GM21515 (cell line): ENCODE results near the gene MCC.
A peak's percentile ranks its signal among the peaks of the same experiment; 100 is the strongest.

Source experiments
- ATAC-seq: cut with Tn5 transposase; IDR thresholded peaks from one replicate; pipeline ENCODE4 v1.9.1; 2021; ENCODE audit not compliant: unreplicated experiment

The MCC gene

GRCh38 chr5:113325054-113325453 lies 163.2 kb downstream of the MCC start:
- ATAC-seq: no peak

- ATAC-seq: no peak
Observed at GRCh38 chr5:113321276-113321675, 167.0 kb downstream of the MCC start.

GRCh38 chr5:113320273-113320780 lies 167.9 kb downstream of the MCC start:
- ATAC-seq: peak; percentile 78

- peak; percentile 3 for ATAC-seq
Observed at GRCh38 chr5:113319256-113320053, 168.8 kb downstream of the MCC start.

GRCh38 chr5:113317636-113318035 lies 170.6 kb downstream of the MCC start:
- ATAC-seq: no peak

- ATAC-seq: no peak
Observed at GRCh38 chr5:113311301-113311700, 177.0 kb downstream of the MCC start.

- no peak for ATAC-seq
Observed at GRCh38 chr5:113302120-113302519, 186.1 kb downstream of the MCC start.

GRCh38 chr5:113299591-113299990 lies 188.7 kb downstream of the MCC start:
- ATAC-seq: no peak

- no peak for ATAC-seq
Observed at GRCh38 chr5:113296676-113297075, 191.6 kb downstream of the MCC start.

GRCh38 chr5:113295111-113295539 lies 193.1 kb downstream of the MCC start:
- ATAC-seq: no peak

- peak; percentile 95 for ATAC-seq
Observed at GRCh38 chr5:113294311-113295110, 193.7 kb downstream of the MCC start.

GRCh38 chr5:113293975-113294310 lies 194.3 kb downstream of the MCC start:
- ATAC-seq: peak; percentile 36

- no peak for ATAC-seq
Observed at GRCh38 chr5:113293068-113293974, 194.9 kb downstream of the MCC start.

- no peak for ATAC-seq
Observed at GRCh38 chr5:113292462-113292861, 195.8 kb downstream of the MCC start.

- ATAC-seq: no peak
Observed at GRCh38 chr5:113283558-113283957, 204.7 kb downstream of the MCC start.

- ATAC-seq: no peak
Observed at GRCh38 chr5:113282472-113282871, 205.8 kb downstream of the MCC start.

- no peak for ATAC-seq
Observed at GRCh38 chr5:113281194-113281593, 207.1 kb downstream of the MCC start.

- no peak for ATAC-seq
Observed at GRCh38 chr5:113280541-113280940, 207.7 kb downstream of the MCC start.

GRCh38 chr5:113278976-113279375 lies 209.3 kb downstream of the MCC start:
- no peak for ATAC-seq

GRCh38 chr5:113276493-113276892 lies 211.8 kb downstream of the MCC start:
- ATAC-seq: no peak

- ATAC-seq: no peak
Observed at GRCh38 chr5:113276001-113276400, 212.3 kb downstream of the MCC start.
